H1 (cell line): ENCODE results near the gene AMPD3. TPM values are rescaled to one million over a fixed set of nuclear protein-coding genes. Genes with fewer than 3 reads are reported as not detected.

Source experiments
- BRCA1 ChIP-seq: IDR thresholded peaks from 2 replicates; pipeline ENCODE4 v1.6.1; 2012; ENCODE audit warnings: low read depth, low read length, improper control_type of control experiment
- CBX5 ChIP-seq: fragments of 300-800, 300-1000 bp; sonication (generic); IDR thresholded peaks from 2 replicates; pipeline ENCODE4 v1.7.1; 2016; ENCODE audit warnings: antibody characterized with exemption, low read length, low read depth
- CEBPB ChIP-seq: IDR thresholded peaks from 2 replicates; pipeline ENCODE4 v1.6.1; 2012; ENCODE audit warnings: low read depth, low read length
- CREB1 ChIP-seq: IDR thresholded peaks from 2 replicates; pipeline ENCODE4 v1.6.1; 2012; ENCODE audit warnings: inconsistent platforms
- GTF2F1 ChIP-seq: IDR thresholded peaks from 2 replicates; pipeline ENCODE4 v1.6.1; 2012; ENCODE audit warnings: low read depth, low read length, improper control_type of control experiment, borderline replicate concordance
- HDAC6 ChIP-seq: IDR thresholded peaks from one replicate; pipeline ENCODE4 v1.7.1; 2012; ENCODE audit warnings: low read depth, mild to moderate bottlenecking, inconsistent platforms, low read length, moderate library complexity
- TEAD4 ChIP-seq: IDR thresholded peaks from 2 replicates; pipeline ENCODE4 v1.6.1; 2012; ENCODE audit warnings: low read depth, low read length, inconsistent platforms, mixed read lengths
- ZNF274 ChIP-seq: IDR thresholded peaks from 2 replicates; pipeline ENCODE4 v1.7.0; 2012; ENCODE audit warnings: low read length, borderline replicate concordance; ENCODE audit errors: extremely low read depth
- polyA plus RNA-seq, 7 experiments: library from polyadenylated mRNA; depleted of rRNA in 3 of 7; stranded (reverse) in 5 of 7; unstranded in 2 of 7; fragments of >200 nt in 5 of 7; fragments of 200-250 nt in 2 of 7; gene quantifications; 1 replicate in 5 of 7; 2 replicates in 1 of 7; 4 replicates in 1 of 7; pipeline versions ENCODE4 v1.2.1 to v1.2.3, GENCODE V29; 2011 to 2013; ENCODE audit warnings: missing spikeins in 2 of 7, mixed read lengths in 2 of 7
- total RNA-seq: library from RNA; stranded (reverse); fragmentation: NEBNext Ultra II Directional; extraction: Animal tissue kit (Norgen Biotek cat#: 25700); gene quantifications from 2 replicates; pipeline ENCODE4 v1.2.1, GENCODE V29; 2021

The AMPD3 gene
- total and polyA plus RNA-seq, 2 of the 8 experiments (the other 6 are each of a cell fraction or from before 2014, with no cell fraction given): 4.0 to 6.3 TPM

GRCh38 chr11:10454878-10455631, at the start of gene AMPD3 (continued):
- no peak for TF ChIP-seq HDAC6
- TF ChIP-seq BRCA1: no peak
- TF ChIP-seq CBX5: no peak
- no peak for TF ChIP-seq GTF2F1
- no peak for TF ChIP-seq CREB1
- TF ChIP-seq CEBPB: no peak
- TF ChIP-seq ZNF274: no peak
- TF ChIP-seq TEAD4: no peak
- TF ChIP-seq, all 59 proteins: peak for 0
